DOHH2 (cell line): ENCODE results near the gene AQP11.

Experiments
- EZH2phosphoT487 ChIP-seq: fragments of 200-600 bp; sonication (generic); IDR thresholded peaks from 2 replicates; pipeline ENCODE4 v1.6.1; 2017; ENCODE audit warnings: borderline replicate concordance, mild to moderate bottlenecking, antibody characterized with exemption, low read length, moderate library complexity, mixed read lengths
- TF ChIP-seq, protein P1 (sequence below): fragments of 200-600 bp; sonication (generic); IDR thresholded peaks from one replicate; pipeline ENCODE4 v1.5.1; 2014; ENCODE audit warnings: antibody characterized with exemption, mild to moderate bottlenecking, low read depth, low read length; ENCODE audit not compliant: poor library complexity, severe bottlenecking

DNA sequence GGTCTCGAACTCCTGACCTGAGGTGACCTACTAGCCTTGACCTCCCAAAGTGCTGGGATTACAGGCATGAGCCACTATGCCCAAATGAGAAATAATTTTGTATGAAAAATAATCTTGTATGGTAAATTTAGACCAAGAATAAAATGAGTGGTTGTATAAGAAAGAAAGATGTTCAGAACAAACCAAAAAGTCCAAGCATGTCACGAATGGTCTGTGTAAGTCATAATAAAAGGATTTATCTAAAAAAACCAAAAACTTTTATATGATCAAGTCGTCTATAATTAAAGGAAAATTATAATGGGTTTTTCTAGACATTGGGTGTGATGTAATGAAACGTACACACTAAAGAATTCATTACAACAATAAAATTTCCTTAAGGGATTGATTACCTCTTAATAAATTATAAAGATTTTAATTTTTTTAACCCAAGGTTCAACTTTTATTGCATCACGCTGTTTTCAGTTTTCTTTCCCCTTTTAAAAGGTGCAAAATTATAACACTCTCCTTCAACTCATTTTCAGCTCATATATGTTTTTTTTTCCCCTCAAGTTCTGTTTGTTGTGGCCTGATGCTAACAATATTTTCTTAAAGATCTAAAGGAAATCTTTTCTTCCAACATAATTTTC, 8.9 kb upstream of the AQP11 start:
- TF ChIP-seq, protein P1, sequence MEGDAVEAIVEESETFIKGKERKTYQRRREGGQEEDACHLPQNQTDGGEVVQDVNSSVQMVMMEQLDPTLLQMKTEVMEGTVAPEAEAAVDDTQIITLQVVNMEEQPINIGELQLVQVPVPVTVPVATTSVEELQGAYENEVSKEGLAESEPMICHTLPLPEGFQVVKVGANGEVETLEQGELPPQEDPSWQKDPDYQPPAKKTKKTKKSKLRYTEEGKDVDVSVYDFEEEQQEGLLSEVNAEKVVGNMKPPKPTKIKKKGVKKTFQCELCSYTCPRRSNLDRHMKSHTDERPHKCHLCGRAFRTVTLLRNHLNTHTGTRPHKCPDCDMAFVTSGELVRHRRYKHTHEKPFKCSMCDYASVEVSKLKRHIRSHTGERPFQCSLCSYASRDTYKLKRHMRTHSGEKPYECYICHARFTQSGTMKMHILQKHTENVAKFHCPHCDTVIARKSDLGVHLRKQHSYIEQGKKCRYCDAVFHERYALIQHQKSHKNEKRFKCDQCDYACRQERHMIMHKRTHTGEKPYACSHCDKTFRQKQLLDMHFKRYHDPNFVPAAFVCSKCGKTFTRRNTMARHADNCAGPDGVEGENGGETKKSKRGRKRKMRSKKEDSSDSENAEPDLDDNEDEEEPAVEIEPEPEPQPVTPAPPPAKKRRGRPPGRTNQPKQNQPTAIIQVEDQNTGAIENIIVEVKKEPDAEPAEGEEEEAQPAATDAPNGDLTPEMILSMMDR, result no peak
- no peak for TF ChIP-seq EZH2phosphoT487
